Activated CD4-positive, alpha-beta T cell treated with anti-CD3 and anti-CD28 coated beads, Interleukin-2, amount 50 U/mL, for 24 hours (primary cell): ENCODE measurements around the gene RFX7.

ENCODE experiments used
- DNase-seq, 2 donors: peaks; one replicate each; pipeline ENCODE4 v3.0.0-alpha.2; 2020; ENCODE audit warnings: low read depth in 1 of 2, low spot score in 1 of 2

Gene RFX7

GRCh38 chr15:56128081-56128480, 115.6 kb downstream of the RFX7 start:
- DNase-seq, result no peak

DNA sequence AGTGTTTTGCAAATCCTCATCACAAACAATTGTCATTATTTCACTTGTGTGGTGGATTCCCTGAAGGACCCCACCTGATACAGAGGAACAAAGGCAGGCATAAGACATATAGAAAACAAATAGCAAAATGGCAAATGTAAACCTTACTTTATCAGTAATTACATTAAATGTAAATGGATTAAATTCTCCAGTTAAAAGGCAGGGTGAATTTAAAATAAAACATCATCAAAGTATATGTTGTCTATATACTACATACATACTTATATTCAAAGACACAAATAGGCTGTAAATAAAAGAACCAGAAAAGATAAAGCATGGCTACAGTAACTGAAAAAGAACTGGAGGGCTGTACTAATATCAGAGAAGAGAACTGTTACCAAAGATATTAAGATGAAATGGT, 117.3 kb downstream of the RFX7 start:
- DNase-seq, result no peak

DNA sequence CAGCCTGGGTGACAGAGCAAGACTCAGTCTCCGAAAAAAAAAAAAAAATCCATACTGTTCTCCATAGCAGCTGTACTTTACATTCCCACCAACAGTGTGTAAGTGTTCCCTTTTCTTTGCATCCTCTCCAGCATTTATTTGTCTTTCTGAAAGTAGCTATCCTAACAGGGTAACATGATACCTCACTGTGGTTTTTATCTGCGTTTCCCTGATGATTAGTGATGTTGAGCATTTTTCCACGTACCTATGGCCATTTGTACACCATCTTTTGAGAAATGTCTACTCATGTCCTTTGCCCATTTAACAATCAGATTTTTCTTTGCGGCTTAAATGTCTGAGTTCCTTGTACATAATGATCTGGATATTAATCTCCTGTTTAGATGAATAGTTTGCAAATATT, 119.3 kb downstream of the RFX7 start:
- no peak for DNase-seq

GRCh38 chr15:56105855-56106254, 137.8 kb downstream of the RFX7 start:
- no peak for DNase-seq

DNA sequence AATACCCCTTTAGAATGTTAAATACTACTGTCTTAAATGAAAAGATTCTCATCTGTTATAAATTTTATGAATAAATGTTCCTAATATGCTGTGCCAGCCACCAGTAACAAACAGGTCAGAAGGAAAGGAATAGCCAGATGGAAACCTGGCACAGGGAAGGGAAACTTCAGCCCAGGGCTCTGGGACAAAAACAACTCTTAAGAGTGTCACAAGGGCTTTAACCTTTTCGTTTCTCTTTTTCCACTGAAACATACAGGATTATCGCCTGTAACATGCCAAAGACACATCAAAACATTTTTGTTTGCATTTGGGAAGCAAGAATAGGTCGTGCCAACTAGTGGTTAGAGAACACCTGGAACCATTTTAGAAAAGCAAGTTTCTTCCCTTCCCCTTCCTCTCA, 141.2 kb downstream of the RFX7 start:
- no peak for DNase-seq

DNA sequence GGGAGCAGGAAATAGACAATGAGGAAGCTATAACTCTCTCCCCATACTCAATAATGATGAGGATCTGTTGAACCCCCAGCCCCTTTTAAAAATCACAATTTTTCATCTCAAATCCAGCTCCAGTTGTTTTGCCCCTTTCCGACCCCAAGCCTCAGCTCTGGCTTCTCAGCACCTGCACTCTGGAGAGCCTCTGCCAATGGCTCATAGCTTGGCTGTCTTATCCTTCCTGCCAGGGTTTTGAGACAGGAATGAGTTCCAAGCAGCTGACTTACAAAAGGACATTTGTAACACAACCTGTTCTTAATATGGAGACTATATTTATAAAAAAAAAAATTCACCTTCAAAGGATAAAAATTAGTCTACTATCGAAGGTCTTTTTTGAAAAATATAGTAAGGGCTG, 144.4 kb downstream of the RFX7 start:
- no peak for DNase-seq

DNA sequence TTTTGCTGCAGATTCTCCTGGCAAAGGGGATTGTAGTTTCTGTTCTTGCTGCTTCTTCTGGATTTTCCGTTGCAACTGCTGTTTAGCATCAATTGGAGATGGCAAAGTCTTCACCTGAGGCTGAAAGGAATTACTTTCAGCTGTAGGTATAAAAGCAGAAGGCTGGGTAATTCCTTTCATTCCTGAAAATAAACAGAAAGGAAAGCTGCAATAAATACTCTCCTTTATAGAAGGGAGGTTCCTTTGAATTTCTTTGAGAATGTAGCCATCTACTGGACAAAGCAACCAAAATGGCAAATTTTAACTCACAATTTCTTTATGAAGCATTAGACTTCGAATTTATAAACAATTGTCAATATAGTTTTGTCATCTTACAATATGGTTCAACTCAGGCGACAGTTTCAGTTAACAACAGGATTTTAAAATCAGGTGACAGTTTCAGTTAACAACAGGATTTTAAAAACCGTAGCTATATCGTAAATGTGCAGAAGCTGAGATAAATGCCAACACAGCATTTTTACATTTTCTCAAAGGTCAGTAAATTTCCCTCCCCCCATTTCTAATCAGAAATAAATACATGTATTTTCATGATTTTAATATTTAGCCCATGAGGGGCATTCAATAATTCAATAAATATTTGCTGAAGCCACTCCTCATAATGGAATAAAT, 145.3 kb downstream of the RFX7 start:
- no peak for DNase-seq

DNA sequence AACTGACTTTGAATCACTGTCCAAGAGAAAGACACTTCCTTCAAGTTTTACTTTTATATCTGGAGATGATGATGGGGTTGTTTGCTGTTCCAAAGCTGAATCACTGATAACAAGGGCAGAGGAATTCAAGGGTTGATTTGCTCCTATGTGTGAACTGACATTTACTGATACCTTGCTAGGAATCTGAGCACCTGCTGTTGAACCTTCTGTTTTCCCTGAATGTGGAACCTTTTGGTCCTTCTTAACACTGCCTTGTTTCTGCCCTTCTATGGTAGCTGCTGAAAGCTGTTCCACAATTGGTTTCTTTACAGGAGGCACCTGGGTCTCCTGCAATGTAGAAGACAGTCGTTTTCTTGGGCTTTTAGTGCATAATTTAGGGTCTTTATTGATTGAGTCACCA, 148.3 kb downstream of the RFX7 start:
- DNase-seq, result no peak

- no peak for DNase-seq
Measured at GRCh38 chr15:56094171-56094570, 149.5 kb downstream of the RFX7 start.

DNA sequence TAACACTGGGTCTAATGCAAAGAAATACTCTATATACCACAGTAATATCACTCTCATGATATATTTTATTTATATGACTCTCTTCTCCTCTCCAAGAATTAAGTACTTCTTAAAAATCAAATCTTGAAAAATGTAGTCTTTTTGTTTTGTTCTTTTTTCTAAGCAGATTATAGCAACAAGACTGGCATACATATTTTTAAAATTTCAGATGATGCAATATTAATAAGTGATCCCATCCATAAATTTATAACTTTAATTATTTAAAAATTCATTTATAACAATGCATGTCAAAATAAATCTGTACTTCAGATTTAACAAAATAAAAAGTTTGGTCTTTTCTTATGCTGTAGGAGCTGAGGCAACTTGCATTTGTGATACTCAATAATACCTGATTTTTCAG, 155.3 kb downstream of the RFX7 start:
- DNase-seq, result no peak

DNA sequence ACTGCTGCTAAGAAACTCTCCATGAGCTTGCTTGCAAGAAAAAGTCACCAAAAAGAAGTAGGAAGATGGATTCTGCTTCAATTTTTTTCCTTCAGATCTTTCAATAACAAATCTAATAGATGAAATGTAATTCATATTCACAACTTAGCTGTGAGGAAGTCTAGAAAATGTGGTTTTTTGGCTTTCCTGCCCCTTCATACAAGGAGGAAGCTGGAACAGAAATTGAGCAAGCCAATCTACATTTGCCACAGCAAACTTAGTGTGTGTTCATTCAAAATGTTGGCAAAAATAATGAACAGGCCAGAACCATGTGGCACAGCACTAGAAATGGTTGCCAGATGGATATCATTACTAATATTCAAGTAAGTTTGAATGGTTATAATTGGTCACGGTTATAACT, 157.1 kb downstream of the RFX7 start:
- no peak for DNase-seq

DNA sequence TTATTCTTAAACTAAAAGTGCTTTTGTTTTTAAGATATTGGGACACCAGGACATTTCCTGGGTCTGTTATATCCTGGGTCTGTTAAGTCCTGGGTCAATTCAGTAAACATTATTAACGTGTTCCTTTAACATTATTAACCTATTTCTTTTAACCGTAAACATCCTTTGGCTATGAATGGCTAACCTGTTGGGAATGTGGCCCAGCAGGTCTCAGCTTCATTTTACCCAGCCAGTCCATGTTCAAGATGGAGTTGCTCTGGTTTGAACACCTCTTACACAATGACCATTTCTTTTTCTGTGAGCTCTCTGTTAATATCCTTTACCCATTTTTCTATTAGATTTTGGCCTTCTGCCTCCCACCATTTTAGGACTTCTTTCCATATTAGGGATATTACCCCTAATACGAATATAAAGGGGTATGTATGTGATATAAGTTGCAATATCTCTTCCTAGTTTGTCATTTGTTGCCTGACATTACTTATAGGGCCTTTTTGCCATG, 161.4 kb downstream of the RFX7 start:
- no peak for DNase-seq

GRCh38 chr15:56077081-56077480, 166.6 kb downstream of the RFX7 start:
- no peak for DNase-seq

DNA sequence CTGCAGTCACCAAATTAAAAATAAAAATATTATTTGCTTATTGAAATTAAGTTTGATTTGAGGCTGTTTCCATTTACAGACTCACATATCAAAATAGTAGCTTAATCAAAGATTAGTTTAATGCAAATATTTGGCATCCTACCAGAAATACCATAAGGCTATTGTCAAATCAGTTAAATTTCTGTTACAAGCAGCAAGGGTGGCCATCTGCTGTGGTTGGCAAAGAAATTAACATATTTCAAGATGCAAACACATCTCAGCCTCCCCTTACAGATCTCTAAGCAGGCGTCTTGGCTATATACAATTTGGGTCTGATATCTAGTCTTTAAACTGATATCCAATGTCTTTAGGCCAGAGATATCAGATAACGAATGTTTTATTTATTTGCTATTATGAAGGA, 167.0 kb downstream of the RFX7 start:
- DNase-seq, result no peak

DNA sequence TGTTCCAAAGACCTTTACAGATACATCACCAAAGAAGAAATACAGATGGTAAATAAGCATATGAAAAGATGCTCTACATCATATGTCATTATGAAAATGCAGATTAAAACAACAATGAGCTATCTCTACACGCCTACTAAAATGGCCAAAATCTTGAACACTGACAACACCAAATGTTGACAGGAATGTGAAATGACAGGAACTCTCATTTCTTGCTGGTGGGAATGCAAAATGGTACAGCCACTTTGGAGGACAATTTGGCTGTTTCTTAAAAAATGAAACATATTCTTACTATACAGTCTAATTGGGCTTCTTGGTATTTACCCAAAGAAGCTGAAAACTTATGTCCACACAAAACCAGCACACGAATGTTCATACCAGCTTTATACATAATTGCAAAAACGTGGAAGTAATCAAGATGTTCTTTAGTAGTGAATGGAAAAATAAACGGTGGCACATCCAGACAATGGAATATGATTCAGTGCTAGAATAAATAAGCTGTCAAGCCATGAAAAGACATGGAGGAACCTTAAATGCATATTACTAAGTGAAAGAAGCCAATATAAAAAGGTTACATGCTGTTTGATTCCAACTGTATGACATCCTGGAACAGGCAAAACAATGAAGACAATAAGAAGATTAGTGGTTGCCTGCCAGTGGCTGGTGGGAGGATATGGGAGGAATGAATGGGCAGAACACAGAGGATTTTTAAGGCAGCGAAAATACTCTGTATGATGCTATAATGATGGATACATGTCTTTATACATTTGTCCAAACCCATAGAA, 169.0 kb downstream of the RFX7 start:
- no peak for DNase-seq

DNA sequence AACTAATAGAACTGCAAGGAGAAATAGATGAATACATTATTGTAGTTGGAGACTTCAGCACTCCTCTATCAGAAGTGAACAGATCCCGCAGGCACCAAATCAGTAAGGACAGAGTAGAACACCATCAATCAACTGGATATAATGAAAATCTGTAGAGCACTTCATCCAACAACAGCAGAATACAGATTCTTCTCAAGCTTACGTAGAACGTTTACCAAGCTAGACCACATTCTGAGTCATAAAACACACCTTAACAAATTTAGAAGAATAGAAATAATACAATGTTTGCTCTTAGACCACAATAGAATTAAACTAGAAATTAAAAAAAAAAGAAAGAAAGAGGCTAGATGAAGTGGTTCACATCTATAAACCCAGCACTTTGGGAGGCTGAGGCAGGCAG, 179.5 kb downstream of the RFX7 start:
- no peak for DNase-seq

DNA sequence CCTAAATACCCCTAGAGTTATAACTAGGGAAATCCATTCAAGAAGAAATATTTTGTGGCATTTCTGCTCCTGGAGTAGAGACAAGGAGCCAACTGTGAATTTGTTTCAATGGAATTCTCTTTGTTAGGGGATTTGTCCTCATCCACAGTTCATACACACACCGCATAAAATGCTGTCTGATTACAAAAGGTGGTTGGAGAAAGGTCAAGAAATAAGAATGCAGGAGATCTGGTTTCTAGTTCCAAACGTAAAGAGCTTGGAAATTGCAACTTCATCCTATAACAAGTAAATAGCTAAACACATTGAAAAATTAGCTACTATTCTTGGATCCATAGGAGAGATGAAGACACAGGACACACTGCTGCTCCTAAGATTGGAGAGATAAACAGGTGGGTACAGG, 184.0 kb downstream of the RFX7 start:
- no peak for DNase-seq

- DNase-seq, result no peak
Measured at GRCh38 chr15:56058986-56059385, 184.7 kb downstream of the RFX7 start.

- no peak for DNase-seq
Measured at GRCh38 chr15:56056626-56057025, 187.1 kb downstream of the RFX7 start.

DNA sequence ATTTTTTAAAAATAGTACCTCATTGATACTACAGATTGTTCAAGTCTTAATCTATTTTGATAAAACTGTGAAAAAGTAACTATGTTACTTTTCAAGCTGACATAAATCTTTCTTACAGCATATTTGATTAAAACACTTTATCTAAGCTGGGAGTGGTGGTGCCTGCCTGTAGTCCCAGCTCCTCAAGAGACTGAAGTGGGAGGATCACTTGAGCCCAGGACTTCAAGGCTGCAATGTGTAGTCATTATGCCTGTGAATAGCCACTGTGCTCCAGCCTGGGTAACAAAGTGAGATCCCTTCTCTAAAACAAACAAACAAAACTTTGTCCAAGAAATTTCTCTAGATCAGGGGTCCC, 190.7 kb downstream of the RFX7 start:
- DNase-seq, result no peak

GRCh38 chr15:56052395-56053045, 191.2 kb downstream of the RFX7 start:
- no peak for DNase-seq

DNA sequence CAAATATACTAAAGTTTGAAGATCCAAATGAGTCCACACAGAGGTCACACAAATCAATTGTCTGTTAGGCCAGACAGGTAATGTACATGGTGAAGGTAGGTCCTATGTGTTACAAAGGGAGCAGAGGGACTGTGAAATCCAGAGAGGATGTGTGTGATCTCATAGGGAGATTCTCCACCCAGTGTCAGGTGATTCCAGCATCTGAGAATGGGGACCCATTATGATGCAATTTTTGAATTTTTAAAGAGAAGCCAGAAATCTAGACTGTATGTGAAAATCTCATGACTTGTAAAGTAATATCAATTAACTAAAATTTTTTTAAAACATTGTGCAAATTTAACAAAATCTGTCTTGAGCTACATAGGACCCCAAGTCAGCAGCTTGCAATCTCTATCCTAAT, 192.0 kb downstream of the RFX7 start:
- DNase-seq, result no peak
